ENCODE results near the gene KRTAP22-2. TPM values are rescaled to one million over a fixed set of nuclear protein-coding genes. Genes with fewer than 3 reads are reported as not detected.

Gene KRTAP22-2
- total RNA-seq, 2 experiments from 2014 or later: not detected

DNA sequence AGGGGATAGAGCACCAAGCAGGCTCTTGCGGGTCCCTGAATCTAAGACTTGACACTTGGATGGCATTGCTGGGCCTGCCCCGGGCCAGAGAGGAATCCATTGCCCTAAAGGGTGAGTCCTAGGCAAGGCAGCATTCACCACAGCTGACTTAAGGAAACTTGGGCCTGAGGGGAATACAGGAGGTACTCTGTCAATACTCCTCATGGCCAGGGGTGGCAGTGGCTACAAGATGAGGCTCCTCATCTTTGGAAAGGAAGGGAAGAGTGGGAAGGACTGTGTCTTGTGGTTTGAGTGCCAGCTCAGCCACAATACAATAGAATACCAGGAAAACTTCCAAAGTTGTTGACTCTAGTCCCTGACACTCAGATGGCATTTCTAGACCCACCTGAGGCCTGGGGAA lies 15.8 kb upstream of the KRTAP22-2 start:
- Mint-ChIP-seq H3K4me3 (no peak overlapping the region), H3K4me1 (ENCODE audit: low read depth) (no peaks in the 10 kb centered on the region), H3K36me3 (ENCODE audit: low read depth) (no peaks in the 10 kb centered on the region), H3K9me3 (peaks cover 6% of the 10 kb centered on the region), H3K27ac (no peak overlapping the region), H3K27me3 (ENCODE audit: low read depth) (peaks cover 3% of the 10 kb centered on the region)
- no peak for DNase-seq
- intact Hi-C loops (cut with micrococcal nuclease): no loop called here
- CTCF ChIA-PET: no interaction called here

- DNase-seq: no peak
- H3K4me1 Mint-ChIP-seq (ENCODE audit: low read depth): no peaks in the 10 kb centered on the region
- no peak within 1 kb of the TSS for H3K4me3 Mint-ChIP-seq
- CTCF ChIA-PET: no interaction called here
- intact Hi-C loops (cut with micrococcal nuclease): no loop called here
- no peaks in the 10 kb centered on the region for H3K36me3 Mint-ChIP-seq (ENCODE audit: low read depth)
- H3K27ac Mint-ChIP-seq: no peak within 1 kb of the TSS
- H3K27me3 Mint-ChIP-seq (ENCODE audit: low read depth): peaks cover 3% of the 10 kb centered on the region
- peaks cover 3% of the 10 kb centered on the region for H3K9me3 Mint-ChIP-seq
Measured at GRCh38 chr21:30600787-30601186, 10.6 kb upstream of the KRTAP22-2 start, which contains the start of gene KRTAP22-1. Gene KRTAP22-1, plus strand, starts transcription at chr21:30601087.

GRCh38 chr21:30598802-30599201 lies 8.6 kb upstream of the KRTAP22-2 start, which contains the start of gene KRTAP6-2:
Gene KRTAP6-2, minus strand, starts transcription at chr21:30598902. Its CDS starts 28 bp downstream, at chr21:30598874.
- CTCF ChIA-PET: no interaction called here
- Mint-ChIP-seq H3K4me3 (no peak within 1 kb of the TSS), H3K36me3 (ENCODE audit: low read depth) (no peaks in the 10 kb centered on the region), H3K27ac (no peak within 1 kb of the TSS), H3K27me3 (ENCODE audit: low read depth) (peaks cover 3% of the 10 kb centered on the region), H3K4me1 (ENCODE audit: low read depth) (no peaks in the 10 kb centered on the region), H3K9me3 (peaks cover 3% of the 10 kb centered on the region)
- DNase-seq: no peak
- intact Hi-C loops (cut with micrococcal nuclease): no loop called here

GRCh38 chr21:30592140-30592539 lies 1.9 kb upstream of the KRTAP22-2 start, which contains the start of gene KRTAP6-3:
Gene KRTAP6-3, plus strand, starts transcription at chr21:30592440. Its CDS starts 6 bp downstream, at chr21:30592446.
- Mint-ChIP-seq H3K4me3 (no peak within 1 kb of the TSS), H3K36me3 (ENCODE audit: low read depth) (no peaks in the 10 kb centered on the region), H3K9me3 (no peaks in the 10 kb centered on the region), H3K4me1 (ENCODE audit: low read depth) (no peaks in the 10 kb centered on the region), H3K27me3 (ENCODE audit: low read depth) (no peaks in the 10 kb centered on the region), H3K27ac (no peak within 1 kb of the TSS)
- intact Hi-C loops (cut with micrococcal nuclease): no loop called here
- CTCF ChIA-PET: no interaction called here
- DNase-seq: no peak

DNA sequence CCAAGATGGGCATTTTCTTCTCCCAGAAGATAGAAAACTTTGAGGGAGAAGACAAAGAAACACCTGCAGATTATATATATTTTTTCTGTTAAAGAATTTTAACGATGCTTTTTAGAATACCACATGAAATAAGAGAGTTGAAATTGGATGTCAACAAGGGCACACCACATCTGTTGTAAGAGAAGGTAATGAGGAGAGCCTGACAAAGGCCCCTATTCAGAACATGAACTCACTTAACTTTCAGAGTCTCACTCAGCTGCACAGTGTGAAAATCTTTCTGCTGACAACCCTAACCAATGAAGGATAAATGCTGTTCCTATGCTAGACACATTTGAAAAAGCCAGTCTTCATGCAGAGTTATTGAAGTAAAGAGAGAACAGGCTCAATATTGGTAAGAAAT lies 7.3 kb downstream of the KRTAP22-2 start:
- Mint-ChIP-seq H3K27me3 (ENCODE audit: low read depth) (no peaks in the 10 kb centered on the region), H3K36me3 (ENCODE audit: low read depth) (no peaks in the 10 kb centered on the region), H3K4me3 (no peak overlapping the region), H3K9me3 (peaks cover 3% of the 10 kb centered on the region), H3K27ac (no peak overlapping the region), H3K4me1 (ENCODE audit: low read depth) (no peaks in the 10 kb centered on the region)
- DNase-seq: no peak
- CTCF ChIA-PET: no interaction called here
- intact Hi-C loops (cut with micrococcal nuclease): no loop called here

- intact Hi-C loops (cut with micrococcal nuclease): no loop called here
- Mint-ChIP-seq H3K27me3 (ENCODE audit: low read depth) (no peaks in the 10 kb centered on the region), H3K27ac (no peak overlapping the region), H3K36me3 (ENCODE audit: low read depth) (no peaks in the 10 kb centered on the region), H3K4me1 (ENCODE audit: low read depth) (no peaks in the 10 kb centered on the region), H3K9me3 (peaks cover 3% of the 10 kb centered on the region), H3K4me3 (no peak overlapping the region)
- DNase-seq: no peak
- CTCF ChIA-PET: no interaction called here
Measured at GRCh38 chr21:30580132-30580531, 10.1 kb downstream of the KRTAP22-2 start.

DNA sequence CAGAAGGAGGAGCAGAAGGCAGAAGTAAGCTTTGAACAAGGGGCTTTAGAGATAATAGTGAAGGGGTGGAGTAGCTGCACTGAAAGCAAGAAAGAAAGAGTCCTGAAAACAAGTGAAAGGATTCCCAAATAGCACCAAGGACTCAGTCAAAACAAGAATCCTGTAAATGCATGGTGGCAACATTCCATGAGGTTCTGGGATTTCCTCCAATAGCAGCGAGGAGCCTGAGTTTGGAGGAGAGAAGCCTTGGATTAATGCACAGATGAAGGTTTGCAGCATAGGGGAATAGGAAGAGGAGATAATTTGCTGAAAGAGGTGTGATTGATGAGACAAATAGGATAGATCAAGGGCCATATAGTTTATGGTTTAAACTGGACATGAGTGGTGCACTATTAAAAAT lies 10.9 kb downstream of the KRTAP22-2 start:
- Mint-ChIP-seq H3K4me1 (ENCODE audit: low read depth) (no peaks in the 10 kb centered on the region), H3K4me3 (no peak overlapping the region), H3K9me3 (peaks cover 3% of the 10 kb centered on the region), H3K27ac (no peak overlapping the region), H3K36me3 (ENCODE audit: low read depth) (no peaks in the 10 kb centered on the region), H3K27me3 (ENCODE audit: low read depth) (no peaks in the 10 kb centered on the region)
- DNase-seq: no peak
- CTCF ChIA-PET: no interaction called here
- intact Hi-C loops (cut with micrococcal nuclease): no loop called here

DNA sequence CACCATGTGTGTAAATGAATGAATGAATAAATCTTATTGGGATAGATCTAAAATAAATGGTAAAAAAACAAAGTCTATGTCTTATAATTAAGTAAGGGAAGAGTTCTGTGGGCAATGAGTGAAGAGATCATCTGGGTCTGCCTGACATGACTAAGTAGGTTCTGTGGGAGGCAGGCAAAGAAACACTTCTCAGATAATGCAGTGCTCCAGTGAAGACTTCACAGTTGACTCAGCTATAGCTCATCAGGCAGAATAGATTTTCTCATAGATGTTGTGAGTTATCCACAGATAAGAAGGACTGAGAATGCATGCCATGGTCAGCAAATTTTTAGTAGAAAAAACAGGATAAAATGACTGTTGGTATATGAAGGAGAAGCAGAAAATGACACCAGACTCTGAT lies 12.4 kb downstream of the KRTAP22-2 start:
- Mint-ChIP-seq H3K27ac (no peak overlapping the region), H3K27me3 (ENCODE audit: low read depth) (no peaks in the 10 kb centered on the region), H3K4me1 (ENCODE audit: low read depth) (no peaks in the 10 kb centered on the region), H3K4me3 (no peak overlapping the region), H3K36me3 (ENCODE audit: low read depth) (no peaks in the 10 kb centered on the region), H3K9me3 (no peaks in the 10 kb centered on the region)
- DNase-seq: no peak
- CTCF ChIA-PET: no interaction called here
- intact Hi-C loops (cut with micrococcal nuclease): no loop called here

GRCh38 chr21:30567617-30568016 lies 22.6 kb downstream of the KRTAP22-2 start:
- DNase-seq: no peak
- H3K36me3 Mint-ChIP-seq (ENCODE audit: low read depth): no peaks in the 10 kb centered on the region
- CTCF ChIA-PET: no interaction called here
- peaks cover 2% of the 10 kb centered on the region for H3K9me3 Mint-ChIP-seq
- H3K4me1 Mint-ChIP-seq (ENCODE audit: low read depth): no peaks in the 10 kb centered on the region
- no peak overlapping the region for H3K4me3 Mint-ChIP-seq
- H3K27me3 Mint-ChIP-seq (ENCODE audit: low read depth): no peaks in the 10 kb centered on the region
- intact Hi-C loops (cut with micrococcal nuclease): no loop called here
- H3K27ac Mint-ChIP-seq: no peak overlapping the region

GRCh38 chr21:30563630-30564029 lies 26.6 kb downstream of the KRTAP22-2 start:
- no peaks in the 10 kb centered on the region for H3K9me3 Mint-ChIP-seq
- no peak overlapping the region for H3K27ac Mint-ChIP-seq
- DNase-seq: no peak
- no peaks in the 10 kb centered on the region for H3K27me3 Mint-ChIP-seq (ENCODE audit: low read depth)
- H3K4me3 Mint-ChIP-seq: no peak overlapping the region
- CTCF ChIA-PET: no interaction called here
- H3K36me3 Mint-ChIP-seq (ENCODE audit: low read depth): no peaks in the 10 kb centered on the region
- intact Hi-C loops (cut with micrococcal nuclease): no loop called here
- no peaks in the 10 kb centered on the region for H3K4me1 Mint-ChIP-seq (ENCODE audit: low read depth)

DNA sequence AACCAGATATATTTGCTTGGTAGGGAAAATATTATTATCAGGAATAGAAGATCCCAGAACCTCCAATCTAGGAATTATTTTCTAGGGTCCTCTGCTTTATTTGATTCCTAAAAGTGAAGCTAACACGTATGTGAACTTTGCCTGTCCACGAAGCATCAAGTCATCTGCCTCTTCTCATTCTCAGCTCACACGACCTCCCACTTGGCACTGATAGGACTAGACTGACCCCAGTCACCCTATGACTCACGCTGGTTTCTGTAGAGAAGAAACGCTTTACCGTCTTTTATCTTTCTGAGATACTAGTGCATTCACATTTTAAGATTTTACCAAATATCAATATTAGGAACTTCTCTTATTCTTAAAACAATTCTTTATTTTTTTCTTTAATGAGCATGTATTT lies 27.1 kb downstream of the KRTAP22-2 start:
- CTCF ChIA-PET: no interaction called here
- Mint-ChIP-seq H3K27me3 (ENCODE audit: low read depth) (no peaks in the 10 kb centered on the region), H3K9me3 (no peaks in the 10 kb centered on the region), H3K4me1 (ENCODE audit: low read depth) (no peaks in the 10 kb centered on the region), H3K4me3 (no peak overlapping the region), H3K36me3 (ENCODE audit: low read depth) (no peaks in the 10 kb centered on the region), H3K27ac (no peak overlapping the region)
- DNase-seq: no peak
- intact Hi-C loops (cut with micrococcal nuclease): no loop called here

DNA sequence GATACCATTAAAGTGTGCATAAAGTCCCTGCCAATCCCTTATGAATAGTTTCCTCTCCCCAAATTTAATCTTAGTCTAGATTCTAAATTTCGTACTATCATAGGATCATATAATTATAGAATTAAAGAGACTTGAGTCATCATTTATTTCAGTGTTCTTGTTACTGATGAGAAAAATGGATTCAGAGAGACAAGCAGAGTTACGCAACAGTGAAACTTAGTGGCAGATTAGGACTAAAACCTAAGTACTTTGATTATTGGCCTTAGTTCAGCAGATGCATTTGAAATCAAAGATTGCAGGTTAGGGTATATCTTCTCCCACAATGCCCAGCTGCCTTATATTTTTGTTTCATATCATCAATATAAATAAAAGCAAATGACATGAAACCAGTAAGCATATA lies 28.2 kb downstream of the KRTAP22-2 start:
- DNase-seq: no peak
- H3K4me3 Mint-ChIP-seq: no peak overlapping the region
- no peak overlapping the region for H3K27ac Mint-ChIP-seq
- intact Hi-C loops (cut with micrococcal nuclease): no loop called here
- H3K27me3 Mint-ChIP-seq (ENCODE audit: low read depth): no peaks in the 10 kb centered on the region
- no peaks in the 10 kb centered on the region for H3K36me3 Mint-ChIP-seq (ENCODE audit: low read depth)
- H3K9me3 Mint-ChIP-seq: no peaks in the 10 kb centered on the region
- no peaks in the 10 kb centered on the region for H3K4me1 Mint-ChIP-seq (ENCODE audit: low read depth)
- CTCF ChIA-PET: no interaction called here

DNA sequence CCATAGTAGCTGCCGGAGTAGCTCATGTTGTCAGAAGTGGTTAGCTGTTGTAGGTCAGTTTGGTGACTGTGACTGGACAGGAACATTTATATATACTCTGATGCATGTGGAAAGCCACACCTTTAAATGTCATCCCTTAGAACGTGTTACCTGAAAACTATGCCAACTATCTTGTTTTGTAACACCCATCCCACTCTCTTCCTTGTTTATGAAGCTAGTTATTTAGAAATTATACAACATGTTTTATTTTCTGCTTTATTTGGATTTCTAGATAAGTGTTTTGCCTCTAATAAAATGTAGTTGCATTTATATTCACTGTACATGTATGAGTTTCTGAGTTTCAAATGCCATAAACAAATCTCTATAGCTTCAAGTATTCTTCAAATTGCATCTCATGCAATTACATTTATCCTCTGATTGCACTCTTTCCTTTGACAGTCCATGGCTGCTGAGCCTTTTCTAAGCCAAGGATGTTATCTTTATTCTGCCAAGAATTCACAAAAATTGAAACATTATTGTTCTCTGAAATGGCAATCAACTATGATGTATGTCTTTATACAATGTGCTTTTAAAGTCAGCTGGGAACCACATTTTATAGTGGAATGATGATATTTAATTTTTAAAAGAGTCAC lies 28.8 kb downstream of the KRTAP22-2 start, which contains the start of gene KRTAP19-7:
TSS of gene KRTAP19-7 (minus strand) at position 51 of the 632 bp plus-strand sequence. CDS start at position 26, 25 bp downstream.
- Mint-ChIP-seq H3K9me3 (no peaks in the 10 kb centered on the region), H3K27me3 (ENCODE audit: low read depth) (no peaks in the 10 kb centered on the region), H3K4me3 (no peak within 1 kb of the TSS), H3K4me1 (ENCODE audit: low read depth) (no peaks in the 10 kb centered on the region), H3K36me3 (ENCODE audit: low read depth) (no peaks in the 10 kb centered on the region), H3K27ac (no peak within 1 kb of the TSS)
- CTCF ChIA-PET: no interaction called here
- intact Hi-C loops (cut with micrococcal nuclease): no loop called here
- DNase-seq: no peak
